Stimulated activated CD8-positive, alpha-beta memory T cell treated with anti-CD3 and anti-CD28 coated beads, Interleukin-4, amount 100 ng/mL, for 48 hours (primary cell): ENCODE measurements around the gene RELT.

ENCODE experiments used
- DNase-seq: peaks from one replicate; pipeline ENCODE4 v3.0.0-alpha.2; 2020

RELT gene

DNA sequence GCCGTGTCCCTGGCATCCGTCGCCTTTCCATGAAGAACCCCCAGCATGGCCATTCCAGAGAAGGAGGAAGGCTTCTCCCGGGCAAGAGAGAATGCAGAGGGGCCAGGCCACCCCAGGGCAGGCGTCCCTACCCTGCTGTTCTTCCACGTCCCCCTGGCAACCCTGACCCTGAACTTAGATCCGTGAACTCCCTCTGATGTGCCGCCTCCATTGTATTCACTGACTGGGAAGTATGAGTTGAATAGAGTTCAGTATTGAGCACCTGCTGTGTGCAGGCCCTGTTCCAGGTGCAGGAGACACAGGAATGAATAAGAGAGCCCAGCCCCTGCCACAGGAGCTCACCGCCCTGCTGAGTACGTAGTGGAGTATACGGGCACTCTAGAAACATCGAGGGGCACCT lies 29.1 kb upstream of the RELT start:
- no peak for DNase-seq

- no peak for DNase-seq
Observed at GRCh38 chr11:73348838-73349237, 27.4 kb upstream of the RELT start.

DNA sequence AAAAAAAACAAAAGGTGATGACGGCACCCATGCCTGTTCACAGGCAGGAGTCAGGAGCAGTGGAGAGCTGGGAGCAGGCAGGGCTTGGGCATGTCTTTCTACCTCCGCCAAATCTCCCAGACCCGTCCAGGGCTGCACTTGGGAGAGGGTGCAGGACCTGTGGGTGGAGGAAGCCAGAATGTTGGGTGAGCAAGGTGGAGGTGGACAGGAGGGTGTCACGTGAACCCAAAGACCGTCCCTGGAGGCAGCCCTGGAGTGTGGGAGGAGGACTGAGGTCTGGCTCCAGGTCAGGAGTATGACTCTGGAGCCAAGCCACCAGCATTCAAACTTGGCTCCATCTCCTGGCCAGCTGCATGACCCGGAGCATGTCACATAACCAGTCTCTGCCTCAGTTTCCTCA lies 26.6 kb upstream of the RELT start:
- DNase-seq = no peak

DNA sequence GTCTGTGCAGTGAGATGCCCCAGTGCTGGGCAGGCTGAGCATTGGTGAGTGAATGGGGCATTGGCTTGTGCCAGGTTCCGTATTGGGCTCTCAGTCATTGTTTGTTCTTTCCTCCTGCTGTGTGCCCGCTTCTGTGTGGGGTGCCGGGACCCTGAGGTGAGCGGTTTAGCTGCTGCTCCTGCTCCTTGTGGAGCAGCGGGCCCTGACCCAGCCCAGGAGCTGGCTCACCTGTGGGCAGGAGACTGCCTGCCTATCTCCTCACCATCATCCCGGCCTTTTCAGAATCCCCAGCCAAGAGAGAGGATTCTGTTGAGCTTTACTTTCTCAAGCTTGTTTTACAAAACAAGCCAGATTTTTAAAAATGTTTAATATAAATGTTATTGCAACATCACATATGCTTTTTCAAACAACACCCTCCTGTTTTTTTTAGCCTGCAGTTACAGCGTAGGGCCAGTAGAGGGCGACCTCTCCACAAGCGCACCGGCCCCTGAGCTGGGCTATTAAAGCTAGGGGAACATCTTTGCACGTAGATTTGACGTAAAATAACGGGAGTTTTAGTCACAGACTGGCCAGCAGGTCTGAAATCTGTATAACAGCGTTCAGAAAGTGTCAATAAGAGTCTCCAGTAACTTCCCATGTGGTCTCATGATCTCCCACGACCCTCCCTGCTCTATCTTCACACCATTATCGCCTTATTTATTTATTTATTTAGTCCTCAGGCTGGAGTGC lies 25.1 kb upstream of the RELT start:
- DNase-seq = peak; percentile 62

GRCh38 chr11:73353422-73353821 lies 22.8 kb upstream of the RELT start:
- no peak for DNase-seq

- no peak for DNase-seq
Observed at GRCh38 chr11:73355109-73355508, 21.1 kb upstream of the RELT start.

DNA sequence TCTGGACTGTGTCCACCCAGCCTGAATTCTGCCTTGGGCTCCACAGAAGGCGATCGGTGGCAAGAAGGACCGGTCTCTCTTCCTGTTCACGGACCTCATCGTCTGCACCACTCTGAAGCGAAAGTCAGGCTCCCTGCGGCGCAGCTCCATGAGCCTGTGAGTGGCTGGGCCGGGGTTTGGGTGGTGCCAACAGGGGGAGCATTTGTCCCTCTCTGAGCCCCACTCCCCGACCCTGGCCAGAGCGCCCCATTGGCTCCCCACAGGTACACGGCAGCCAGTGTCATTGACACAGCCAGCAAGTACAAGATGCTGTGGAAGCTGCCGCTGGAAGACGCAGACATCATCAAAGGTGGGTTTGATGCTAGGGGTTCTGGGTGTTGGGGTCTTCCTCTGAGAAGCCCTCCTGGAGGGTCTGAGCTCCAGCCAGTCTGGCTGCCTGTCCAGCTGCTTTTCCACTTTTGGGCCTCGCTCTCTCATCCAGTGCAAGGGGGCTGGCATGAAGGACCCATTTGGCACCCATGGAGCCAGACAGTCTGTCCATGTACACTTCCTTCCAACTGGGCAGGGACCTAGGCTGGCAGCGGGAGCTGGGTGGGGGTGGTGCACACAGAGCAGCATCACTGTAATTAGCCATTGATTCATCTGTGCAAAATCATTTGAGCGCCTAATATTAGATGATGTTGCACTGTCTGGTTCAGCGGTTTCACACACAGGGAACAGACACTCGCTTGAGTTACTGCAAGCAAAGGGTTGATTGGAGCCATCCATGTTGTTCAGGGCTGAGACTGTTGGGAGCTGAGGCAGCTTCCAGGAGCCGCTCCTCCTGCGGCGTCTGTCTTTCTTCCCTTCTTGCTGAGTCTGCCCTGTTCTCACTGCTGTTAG lies 19.0 kb upstream of the RELT start:
- no peak for DNase-seq

GRCh38 chr11:73358071-73358470 lies 18.1 kb upstream of the RELT start:
- no peak for DNase-seq

GRCh38 chr11:73359341-73359740 lies 16.9 kb upstream of the RELT start:
- DNase-seq = no peak

- peak; percentile 62 for DNase-seq
Observed at GRCh38 chr11:73359930-73360742, 16.1 kb upstream of the RELT start.

DNA sequence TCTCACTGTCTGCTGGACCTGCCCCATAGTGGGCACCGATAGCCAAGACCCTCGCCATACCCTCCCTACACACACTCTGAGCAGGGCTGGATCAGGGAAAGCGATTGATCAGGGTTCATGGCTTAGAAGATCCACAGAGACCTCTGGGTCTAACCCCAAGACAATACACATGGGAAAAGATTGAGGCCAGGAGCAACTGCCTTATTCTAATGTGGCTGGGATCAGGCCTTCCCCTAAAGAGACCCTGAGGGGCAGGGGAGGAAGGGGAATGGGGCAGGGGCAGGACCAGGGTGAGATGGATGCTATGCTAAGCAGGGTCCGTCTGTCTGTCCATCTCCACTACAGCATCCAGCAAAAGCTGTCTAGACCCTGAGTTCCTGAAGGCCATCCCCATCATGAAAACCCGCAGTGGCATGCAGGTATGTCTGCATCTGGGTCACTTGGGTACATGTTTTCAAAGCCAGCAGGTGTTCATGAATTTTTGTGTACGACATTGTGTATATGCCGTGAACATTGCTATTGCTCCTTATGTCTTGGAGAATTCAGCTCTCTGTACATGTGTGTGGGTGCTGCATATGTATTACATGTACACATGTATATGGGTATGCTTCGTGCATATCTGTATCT lies 15.3 kb upstream of the RELT start:
- no peak for DNase-seq

GRCh38 chr11:73361953-73362776 lies 14.0 kb upstream of the RELT start:
- no peak for DNase-seq

- no peak for DNase-seq
Observed at GRCh38 chr11:73363147-73363546, 13.1 kb upstream of the RELT start.

DNA sequence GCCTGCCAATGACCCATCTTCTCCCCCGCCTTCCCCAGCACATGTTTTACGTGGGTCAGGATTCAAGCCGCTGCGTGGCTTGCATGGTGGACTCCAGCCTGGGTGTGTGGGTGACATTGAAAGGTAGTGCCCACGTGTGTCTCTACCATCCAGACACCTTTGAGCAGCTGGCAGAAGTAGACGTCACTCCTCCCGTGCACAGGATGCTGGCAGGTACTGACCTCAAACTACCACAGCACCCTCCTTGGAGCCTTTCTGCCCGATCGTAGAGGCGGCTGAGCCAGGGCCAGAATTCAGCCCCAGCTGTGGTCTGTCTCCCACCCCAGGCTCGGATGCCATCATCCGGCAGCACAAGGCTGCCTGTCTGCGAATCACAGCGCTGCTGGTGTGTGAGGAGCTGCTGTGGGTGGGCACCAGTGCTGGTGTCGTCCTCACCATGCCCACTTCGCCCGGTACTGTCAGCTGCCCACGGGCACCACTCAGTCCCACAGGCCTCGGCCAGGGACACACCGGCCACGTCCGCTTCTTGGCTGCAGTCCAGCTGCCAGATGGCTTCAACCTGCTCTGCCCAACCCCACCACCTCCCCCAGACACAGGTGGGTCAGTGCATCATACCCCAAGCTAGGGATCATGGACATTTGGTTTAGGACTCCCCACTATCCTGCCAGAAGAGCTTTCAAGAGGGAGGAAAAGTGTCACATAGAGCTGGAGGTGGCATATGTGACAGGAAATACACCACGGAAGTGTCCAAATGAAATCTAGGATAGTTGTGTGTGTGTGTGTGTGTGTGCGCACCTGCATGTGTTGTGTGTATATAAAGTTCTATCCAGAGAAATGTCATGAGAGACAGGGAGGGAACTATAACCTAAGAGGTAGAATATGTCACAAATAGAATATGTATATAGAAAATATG lies 10.6 kb upstream of the RELT start:
- DNase-seq = no peak

DNA sequence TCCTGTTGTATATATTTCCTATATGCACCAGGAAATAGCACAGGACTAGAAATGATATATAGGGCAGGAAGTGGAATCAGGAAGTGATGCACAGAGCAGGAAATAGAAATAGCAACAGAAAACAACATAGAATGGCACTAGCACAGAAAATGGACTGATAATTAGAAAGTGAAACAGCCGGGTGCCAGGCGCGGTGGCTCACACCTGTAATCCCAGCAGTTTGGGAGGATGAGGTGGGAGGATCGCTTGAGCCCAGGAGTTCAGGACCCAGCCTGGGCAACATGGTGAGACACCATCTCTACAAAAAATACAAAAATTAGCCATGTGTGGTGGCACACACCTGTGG lies 10.0 kb upstream of the RELT start:
- DNase-seq = no peak

DNA sequence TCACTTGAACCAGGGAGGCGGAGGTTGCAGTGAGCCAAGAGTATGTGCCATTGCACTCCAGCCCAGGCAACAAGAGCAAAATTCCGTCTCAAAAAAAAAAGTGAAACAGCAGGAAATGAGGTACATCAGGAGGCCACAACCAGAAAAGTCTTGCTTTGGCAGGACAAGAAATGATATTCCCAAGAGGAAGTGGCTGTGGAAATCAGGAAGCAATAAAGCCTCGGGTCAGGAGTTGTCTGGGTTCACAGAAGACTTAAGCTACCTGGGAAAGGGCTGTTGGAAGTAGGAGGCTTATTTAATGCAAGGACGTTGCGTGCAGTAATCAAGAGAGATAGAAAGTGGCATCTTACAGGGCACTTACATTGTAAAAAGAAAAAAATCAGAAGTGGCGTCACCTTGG lies 9.2 kb upstream of the RELT start:
- DNase-seq = no peak

GRCh38 chr11:73367482-73368024 lies 8.6 kb upstream of the RELT start:
- DNase-seq = peak; percentile 40

DNA sequence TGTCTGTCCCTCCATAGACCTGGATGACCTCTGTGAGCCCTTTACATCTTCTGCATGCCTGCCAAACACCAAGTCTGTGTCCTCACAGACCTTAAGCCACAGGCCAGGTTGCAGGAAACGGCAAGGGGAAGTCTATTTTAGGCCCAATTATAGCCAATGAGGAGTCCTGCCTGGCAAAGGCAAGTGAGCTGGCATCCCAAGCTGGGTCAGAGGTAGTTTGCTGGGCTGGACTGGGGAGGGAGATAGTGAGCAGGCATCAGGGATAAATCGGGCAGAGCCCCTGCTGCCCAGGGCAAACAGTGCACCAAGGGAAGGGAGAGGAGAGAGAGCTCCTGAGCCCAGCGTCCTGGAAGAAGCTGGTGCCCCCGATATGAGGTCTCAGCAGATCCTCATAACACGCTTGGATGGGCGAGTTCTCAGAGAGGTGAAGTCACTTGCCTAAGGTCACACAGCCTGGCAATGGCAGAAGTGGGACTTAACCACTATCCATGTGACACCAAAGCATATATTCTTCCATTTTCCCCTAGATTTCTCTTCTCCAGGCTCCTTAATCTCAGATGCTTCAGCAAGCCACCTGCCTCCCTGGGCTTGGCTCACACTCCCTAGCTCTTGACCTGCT lies 3.7 kb upstream of the RELT start:
- DNase-seq = no peak

GRCh38 chr11:73374151-73374550 lies 2.0 kb upstream of the RELT start:
- no peak for DNase-seq

GRCh38 chr11:73375830-73376159 lies 404 bp upstream of the RELT start:
- DNase-seq = no peak
